Coronary artery (tissue), 2 donors: Measurements from ENCODE around the gene BPTF.
A peak's percentile ranks its signal among the peaks of the same experiment; 100 is the strongest.
"Not testable (repeated sequence)": the region's sequence is repeated elsewhere in the genome, so short reads cannot be mapped to it uniquely, and the experiment has no call there.

ENCODE experiments used
- DNase-seq: peaks from one replicate; pipeline ENCODE4 v3.0.0-alpha.2; 2017; ENCODE audit warnings: low spot score
- H3K27ac ChIP-seq, 2 donors: fragments of 200-600 bp; sonication (generic); one replicate each; pipeline ENCODE4 v1.5.1; 2016 to 2019
- H3K4me3 ChIP-seq: fragments of 200-600 bp; sonication (generic); 2 replicates; pipeline ENCODE4 v1.5.1; 2016; ENCODE audit warnings: mild to moderate bottlenecking, moderate library complexity
- TF ChIP-seq, protein P1 (sequence below): fragments of 200-600 bp; sonication (generic); IDR thresholded peaks from one replicate; pipeline ENCODE4 v1.5.1; 2019; ENCODE audit warnings: antibody characterized with exemption

BPTF gene

DNA sequence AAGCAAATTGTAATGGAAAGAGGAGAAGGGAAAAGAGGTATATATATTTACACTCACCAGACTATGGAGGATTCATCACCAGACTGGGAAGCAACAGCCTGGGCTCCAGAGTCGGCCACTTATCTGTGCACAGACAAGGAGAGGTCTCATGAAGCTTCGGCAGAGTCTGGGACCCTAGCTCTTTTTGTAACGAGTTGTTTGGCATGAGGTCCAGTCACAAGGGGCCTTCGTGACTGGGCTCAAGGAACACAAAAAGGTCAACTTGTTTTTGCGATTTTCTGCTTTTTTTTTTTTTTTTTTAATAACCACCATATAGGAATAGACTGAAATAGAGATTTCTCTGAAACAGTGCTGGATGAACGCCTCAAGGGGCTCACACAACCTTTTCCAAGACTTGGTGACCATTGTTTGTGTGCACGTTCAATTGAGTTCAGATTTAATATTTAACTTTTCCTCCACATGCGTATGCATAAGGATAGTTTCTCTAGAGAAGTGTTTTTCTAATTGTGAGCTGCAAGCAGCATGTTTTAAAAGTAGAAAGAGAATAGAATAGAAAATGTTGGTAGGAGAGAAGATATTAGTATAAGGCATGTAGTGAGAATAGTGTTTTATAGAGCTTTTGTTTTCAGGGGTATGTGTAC is 25.8 kb downstream of the BPTF start:
- DNase-seq = no peak
- TF ChIP-seq, protein P1, sequence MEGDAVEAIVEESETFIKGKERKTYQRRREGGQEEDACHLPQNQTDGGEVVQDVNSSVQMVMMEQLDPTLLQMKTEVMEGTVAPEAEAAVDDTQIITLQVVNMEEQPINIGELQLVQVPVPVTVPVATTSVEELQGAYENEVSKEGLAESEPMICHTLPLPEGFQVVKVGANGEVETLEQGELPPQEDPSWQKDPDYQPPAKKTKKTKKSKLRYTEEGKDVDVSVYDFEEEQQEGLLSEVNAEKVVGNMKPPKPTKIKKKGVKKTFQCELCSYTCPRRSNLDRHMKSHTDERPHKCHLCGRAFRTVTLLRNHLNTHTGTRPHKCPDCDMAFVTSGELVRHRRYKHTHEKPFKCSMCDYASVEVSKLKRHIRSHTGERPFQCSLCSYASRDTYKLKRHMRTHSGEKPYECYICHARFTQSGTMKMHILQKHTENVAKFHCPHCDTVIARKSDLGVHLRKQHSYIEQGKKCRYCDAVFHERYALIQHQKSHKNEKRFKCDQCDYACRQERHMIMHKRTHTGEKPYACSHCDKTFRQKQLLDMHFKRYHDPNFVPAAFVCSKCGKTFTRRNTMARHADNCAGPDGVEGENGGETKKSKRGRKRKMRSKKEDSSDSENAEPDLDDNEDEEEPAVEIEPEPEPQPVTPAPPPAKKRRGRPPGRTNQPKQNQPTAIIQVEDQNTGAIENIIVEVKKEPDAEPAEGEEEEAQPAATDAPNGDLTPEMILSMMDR = no peak
- Histone ChIP-seq H3K4me3 (no peak overlapping the region), H3K27ac (no peak overlapping the region)

DNA sequence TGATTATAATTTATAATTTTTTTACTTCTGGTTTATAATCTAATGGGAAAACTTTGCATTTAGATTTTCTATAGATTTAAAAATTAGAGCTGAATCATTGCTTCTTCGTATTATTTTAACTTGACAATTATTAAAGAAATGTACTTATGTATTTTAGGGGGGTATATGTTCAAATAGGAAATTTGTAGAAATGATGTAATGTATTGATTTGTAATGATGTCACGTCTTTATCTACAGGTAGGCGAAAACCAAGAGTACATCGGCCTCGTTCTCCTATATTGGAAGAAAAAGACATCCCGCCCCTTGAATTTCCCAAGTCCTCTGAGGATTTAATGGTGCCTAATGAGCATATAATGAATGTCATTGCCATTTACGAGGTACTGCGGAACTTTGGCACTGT is 28.4 kb downstream of the BPTF start:
- TF ChIP-seq, protein P1 = no peak
- H3K27ac ChIP-seq = no peak overlapping the region
- no peak for DNase-seq
- no peak overlapping the region for H3K4me3 ChIP-seq

DNA sequence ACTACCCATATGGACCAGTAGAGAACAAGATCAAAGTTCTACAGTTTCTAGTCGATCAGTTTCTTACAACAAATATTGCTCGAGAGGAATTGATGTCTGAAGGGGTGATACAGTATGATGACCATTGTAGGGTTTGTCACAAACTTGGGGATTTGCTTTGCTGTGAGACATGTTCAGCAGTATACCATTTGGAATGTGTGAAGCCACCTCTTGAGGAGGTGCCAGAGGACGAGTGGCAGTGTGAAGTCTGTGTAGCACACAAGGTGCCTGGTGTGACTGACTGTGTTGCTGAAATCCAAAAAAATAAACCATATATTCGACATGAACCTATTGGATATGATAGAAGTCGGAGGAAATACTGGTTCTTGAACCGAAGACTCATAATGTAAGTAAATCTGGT is 29.1 kb downstream of the BPTF start:
- Histone ChIP-seq H3K27ac (no peak overlapping the region), H3K4me3 (no peak overlapping the region)
- TF ChIP-seq, protein P1 = no peak
- no peak for DNase-seq

DNA sequence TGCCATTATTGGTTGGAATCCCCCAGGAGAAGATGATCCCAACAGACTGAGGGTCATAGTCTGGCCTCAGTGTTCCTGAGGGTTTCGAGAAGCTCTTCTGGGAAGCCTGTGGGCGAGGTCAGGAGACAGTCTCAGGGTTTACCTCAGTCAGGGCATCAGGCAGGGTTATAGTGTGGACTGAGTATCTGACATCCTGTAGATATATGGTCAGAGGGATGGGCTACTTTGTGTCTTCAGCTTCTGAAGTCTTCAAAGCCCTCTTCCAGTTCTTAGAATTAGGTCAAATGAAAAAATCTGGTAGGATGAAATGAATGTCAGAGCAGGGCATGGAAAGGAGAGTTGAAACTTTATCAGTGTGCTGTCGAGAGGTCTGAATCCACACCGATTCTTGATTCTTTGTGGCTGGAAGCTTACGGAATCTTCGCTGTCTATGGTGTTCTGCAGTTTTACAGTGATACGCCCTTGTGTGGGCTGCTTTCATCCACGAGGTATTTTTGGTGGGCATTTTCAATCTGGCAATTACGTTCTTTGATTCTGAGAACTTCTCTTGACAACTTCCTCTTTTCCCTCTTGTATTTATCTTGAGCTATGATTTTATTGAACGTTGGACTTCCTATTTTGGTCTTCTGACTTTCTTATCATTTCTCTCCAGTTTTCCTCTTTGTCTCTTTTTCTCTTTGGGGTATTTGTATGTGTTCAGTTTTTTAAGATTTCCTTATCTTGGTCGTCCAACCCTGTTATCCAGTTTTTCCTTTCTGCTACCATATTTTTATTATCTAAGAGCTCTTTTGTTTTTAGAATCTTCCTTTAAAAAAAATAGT is 30.4 kb downstream of the BPTF start:
- TF ChIP-seq, protein P1 = no peak
- H3K27ac ChIP-seq = no peak overlapping the region
- DNase-seq = no peak
- H3K4me3 ChIP-seq = peak overlapping the region; percentile 23

DNA sequence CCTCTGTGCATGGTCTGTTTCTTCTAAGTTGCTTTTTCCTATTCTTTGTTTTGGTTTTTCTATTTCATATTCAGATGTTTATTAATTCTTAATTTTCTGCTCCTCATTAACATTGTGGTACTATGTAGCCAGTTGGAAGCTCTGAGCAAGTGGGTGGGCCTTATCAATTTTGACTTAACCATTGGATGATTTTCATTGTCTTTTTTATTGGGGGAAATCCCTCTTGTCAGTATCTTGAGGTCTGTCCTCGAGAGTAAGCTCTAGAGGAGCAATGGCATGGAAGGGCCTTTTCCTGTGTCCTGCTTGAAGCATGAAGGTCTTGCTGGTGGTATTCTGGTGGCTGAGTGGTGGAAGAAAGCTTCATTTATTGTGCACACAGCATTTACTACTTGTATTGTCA is 31.1 kb downstream of the BPTF start:
- H3K27ac ChIP-seq, DNase-seq, H3K4me3 ChIP-seq: not testable (repeated sequence)

DNA sequence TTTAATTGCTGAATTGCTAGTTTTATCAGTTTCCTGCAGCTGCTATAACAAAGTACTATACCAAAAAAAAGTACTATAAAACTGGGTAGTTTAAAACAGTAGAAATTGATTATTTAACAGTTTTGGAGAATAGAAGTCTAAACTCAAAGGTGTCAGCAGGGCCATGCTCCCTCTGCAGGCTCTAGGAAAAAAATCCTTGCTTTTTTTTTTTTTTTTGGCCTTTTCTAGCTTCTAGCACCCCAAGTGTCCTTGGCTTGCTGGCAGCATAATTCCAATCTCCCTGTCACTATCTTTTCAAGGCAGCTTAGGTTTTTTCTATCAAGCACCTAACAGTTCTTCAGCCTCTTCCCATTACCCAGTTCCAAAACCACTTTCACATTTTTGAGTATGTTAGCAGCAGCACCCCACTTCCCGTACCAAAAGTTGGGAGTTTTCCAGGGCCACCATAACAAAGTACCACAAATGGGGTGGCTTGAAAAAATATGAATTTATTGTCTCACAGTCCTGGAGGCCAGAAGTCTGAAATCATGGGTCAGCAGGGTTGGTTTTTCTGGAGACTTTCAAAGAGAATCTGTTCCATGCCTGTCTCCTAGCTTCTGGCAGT is 37.4 kb downstream of the BPTF start:
- TF ChIP-seq, protein P1 = no peak
- Histone ChIP-seq H3K27ac (no peak overlapping the region), H3K4me3 (no peak overlapping the region)
- no peak for DNase-seq

DNA sequence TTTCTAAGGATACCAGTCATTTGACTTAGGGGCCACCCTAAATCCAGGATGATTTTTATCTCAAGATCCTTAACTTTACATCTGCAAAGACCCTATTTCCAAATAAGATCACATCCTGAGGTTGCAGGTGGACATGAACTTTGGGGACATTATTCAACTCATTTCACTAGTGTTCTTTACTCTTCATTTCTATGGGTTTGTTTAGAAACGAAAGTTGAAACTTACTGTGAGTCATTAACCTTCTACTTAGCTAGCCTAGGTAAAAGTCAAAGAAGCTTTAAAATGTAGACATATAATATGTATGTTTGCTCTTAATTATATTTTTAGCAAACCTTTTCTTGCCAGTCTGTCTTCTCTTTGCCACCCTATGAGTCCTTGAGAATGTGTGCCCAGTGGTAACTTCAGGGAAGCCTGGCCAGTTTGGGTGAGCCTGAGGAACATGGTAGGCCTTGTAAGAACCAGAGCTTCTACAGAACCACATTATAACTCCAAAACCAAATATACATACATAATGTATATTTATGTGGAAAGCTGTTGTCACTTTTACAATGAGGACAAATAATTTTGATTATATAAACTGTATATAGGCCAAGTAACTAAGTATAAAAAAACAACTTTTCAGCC is 38.4 kb downstream of the BPTF start:
- no peak overlapping the region for H3K4me3 ChIP-seq
- DNase-seq = no peak
- H3K27ac ChIP-seq = no peak overlapping the region
- TF ChIP-seq, protein P1 = no peak
